GM19193 (cell line): Measurements from ENCODE around the gene PTK6.

Source experiments
- POLR2A ChIP-seq: IDR thresholded peaks from 4 replicates; pipeline ENCODE4 v1.6.1; 2011; ENCODE audit not compliant: insufficient read depth, insufficient read length; ENCODE audit errors: extremely low read depth

Gene PTK6

DNA sequence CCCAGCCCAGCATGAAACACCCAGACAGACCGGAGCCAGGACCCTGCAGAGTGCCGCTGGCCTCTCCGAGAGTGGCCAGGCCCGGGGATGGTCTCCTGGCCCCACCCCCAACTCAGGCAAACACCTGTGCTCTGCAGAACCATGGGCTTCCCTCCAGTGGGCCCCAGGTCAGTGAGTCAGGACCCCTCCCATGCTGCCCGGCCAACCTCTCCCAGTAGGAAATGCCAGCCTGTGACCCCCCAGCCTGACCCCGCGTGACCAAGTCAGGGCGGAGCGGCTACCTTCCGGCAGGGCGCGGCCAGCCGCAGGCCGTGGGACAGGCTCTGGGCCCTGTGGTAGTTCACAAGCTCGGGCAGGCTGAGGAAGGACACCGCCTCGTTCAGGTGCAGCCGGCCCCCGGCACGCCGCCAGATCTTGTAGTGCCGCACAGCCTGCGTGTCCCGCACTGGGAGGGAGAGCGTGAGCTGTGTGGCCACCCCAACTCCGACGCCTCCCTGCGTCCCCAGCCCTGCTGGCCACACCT, 3.2 kb downstream of the PTK6 start:
- no peak for TF ChIP-seq POLR2A

GRCh38 chr20:63533388-63533787, 3.8 kb downstream of the PTK6 start:
- TF ChIP-seq POLR2A, result no peak

GRCh38 chr20:63532449-63532971, 4.7 kb downstream of the PTK6 start:
- no peak for TF ChIP-seq POLR2A

DNA sequence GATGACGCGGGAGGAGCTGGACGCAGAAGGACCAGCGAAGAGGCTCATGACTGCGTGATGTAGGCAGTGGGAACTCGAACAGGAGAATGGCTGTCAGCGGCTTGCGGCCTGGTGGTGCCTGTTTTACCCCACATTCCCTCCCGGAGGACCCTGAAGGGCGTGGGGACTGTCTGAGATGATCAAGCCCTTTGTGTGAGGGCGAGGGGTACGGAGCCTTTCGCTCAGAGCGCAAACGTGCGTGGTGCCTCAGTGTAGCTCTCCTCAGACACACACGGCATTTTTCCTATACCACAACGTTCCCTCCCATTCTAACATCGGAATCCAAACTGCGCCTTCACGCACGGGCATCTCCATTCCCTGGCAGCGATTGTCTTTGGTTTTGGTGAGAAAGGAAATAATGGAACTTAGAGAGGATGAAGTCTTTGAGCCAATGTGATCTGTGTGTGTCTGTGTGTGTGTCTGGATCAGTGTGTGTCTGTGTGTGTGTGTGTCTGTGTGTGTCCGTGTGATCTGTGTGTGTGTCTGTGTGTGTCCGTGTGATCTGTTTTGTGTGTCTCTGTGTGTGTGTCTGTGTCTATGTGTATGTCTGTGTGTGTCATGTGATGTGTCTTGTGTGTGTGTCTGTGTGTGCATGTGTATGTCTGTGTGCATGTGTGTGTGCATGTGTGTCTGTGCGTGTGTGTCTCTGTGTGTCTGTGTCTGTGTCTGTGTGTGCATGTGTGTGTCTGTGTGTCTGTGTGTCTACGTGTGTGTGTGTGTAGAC, 5.3 kb downstream of the PTK6 start:
- no peak for TF ChIP-seq POLR2A

DNA sequence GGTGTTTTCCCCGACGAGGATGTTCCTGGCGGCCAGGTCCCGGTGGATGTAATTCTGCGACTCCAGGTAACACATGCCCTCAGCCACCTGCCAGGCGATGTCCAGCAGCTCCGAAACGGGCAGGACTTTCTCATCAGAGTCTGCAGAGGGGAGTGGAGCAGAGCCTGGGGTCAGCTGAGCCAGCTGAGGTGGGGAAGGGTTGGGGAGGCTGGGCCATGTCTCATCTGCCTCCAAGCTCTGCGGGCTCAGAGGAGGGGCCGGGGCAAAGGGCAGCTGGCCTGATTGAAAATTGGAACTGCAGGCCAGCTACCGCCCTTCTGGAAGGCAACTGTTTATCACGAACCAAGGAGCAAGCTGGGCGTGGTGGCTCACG, 6.4 kb downstream of the PTK6 start:
- TF ChIP-seq POLR2A, result no peak

- TF ChIP-seq POLR2A, result no peak
Measured at GRCh38 chr20:63529861-63530787, 7.1 kb downstream of the PTK6 start.

DNA sequence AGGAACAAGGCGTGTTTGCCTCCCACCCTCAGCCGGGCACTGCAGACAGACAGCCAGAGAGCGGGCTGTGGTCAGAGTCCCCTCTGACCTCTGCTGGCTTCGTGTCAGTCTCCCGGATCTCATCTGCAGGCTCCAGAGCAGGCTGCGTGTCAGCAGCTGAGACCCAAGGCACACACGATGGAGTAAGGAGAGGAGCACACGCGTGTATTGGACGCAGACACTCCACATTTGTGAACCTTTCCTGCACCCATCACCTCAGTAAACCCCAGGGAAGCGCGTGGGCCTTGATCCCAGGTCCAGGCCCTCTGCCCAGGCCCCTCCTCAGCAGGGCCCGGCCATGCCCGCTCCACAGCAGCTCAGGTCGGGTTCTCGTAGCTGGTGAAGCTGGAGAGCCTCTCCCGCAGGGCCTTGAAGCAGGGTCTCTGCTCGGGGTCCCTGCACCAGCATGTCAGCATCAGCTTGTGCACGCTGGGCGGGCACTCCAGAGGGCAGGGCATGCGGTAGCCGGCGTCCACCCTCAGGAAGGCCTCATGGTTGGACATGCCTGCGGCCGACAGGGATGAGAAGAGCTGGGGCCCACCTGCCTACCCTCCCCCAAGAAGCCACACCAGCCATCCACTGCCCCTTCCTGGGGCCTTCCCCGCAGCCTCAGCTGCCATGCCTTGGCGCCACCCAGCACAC, 7.9 kb downstream of the PTK6 start:
- no peak for TF ChIP-seq POLR2A

DNA sequence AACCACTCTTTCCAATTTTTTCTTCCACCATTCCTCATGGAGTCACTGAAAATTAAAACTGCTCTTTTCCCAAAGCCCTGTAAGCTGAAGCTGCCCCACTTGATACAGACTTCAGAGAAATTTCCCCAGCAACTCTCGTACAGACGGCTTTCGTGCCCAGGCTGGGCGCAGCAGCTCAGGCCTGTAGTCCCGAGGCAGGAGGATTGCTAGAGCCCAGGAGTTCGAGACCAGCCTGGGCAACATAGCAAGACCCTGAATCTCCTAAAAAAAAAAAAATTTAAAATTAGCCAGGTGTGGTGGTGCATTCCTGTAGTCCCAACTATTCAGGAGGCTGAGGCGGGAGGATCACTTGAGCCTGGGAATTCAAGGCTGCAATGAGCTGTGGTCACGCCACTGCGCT, 10.0 kb downstream of the PTK6 start:
- no peak for TF ChIP-seq POLR2A

DNA sequence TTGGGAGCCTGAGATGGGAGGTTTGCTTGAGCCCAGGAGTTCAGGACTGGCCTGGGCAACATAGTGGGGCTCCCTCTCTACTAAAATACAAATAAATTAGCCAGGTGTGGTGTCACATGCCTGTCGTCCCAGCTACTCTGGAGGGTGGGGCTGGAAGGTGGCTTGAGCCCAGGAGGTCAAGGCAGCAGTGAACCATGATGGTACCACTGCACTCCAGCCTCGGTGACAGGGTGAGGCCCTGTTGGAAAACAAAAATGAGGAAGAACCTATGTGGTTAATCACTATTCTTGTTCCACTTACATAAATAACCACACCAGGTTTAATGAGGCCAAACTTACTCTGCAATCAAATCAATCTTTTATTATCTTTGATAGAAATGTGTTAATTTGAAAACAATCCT, 11.2 kb downstream of the PTK6 start:
- no peak for TF ChIP-seq POLR2A

DNA sequence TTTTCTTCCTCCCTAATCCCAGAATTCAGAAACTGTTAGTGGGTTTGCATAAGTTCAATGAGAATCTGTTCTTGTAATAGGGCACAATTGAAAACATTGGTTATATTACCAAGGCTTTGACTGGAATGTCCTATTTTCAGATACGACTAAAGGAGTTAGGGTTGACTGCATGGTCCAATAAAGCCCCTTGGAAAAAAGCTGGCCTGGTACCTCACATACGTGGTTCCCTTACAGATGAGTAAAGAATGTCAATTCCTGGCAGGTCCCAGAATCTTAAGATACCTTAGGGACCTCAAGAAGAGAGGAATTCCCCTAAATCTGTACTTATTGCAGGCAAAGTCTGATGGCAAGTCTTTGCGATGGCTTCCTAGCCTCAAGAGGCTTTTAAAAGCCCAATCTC, 12.0 kb downstream of the PTK6 start:
- TF ChIP-seq POLR2A, result no peak

DNA sequence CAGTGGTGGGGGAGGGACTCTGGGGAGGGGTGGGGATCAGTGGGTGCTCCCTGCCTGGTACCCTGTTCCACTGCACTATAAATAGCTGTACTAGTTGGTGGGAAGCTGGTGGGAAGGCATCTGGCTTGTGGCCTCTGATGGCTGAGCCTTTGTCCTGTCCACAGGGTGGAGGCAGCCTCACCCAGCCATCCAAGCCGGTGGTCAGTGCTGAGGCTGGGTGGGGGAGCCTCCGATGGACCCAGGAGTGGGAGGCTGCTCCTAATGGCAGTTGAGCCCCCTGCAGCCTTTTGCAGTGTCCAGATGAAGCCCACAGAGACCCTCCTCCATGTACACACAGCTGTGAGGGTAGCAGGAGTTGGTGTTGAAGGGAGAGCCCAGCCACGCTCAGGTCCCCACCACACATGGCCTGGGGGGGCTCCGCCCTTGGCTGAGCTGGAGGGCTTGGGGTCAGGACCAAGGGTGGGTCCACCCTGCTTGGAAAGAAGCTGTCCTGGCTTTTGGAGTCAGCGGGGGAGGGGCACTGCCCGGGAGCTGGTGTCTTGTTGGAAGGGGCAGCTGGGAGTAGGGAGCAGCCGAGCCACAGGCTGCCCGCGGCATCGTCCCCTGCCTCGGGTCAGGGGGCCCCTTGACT, 14.1 kb downstream of the PTK6 start:
- peak; percentile 37 for TF ChIP-seq POLR2A

DNA sequence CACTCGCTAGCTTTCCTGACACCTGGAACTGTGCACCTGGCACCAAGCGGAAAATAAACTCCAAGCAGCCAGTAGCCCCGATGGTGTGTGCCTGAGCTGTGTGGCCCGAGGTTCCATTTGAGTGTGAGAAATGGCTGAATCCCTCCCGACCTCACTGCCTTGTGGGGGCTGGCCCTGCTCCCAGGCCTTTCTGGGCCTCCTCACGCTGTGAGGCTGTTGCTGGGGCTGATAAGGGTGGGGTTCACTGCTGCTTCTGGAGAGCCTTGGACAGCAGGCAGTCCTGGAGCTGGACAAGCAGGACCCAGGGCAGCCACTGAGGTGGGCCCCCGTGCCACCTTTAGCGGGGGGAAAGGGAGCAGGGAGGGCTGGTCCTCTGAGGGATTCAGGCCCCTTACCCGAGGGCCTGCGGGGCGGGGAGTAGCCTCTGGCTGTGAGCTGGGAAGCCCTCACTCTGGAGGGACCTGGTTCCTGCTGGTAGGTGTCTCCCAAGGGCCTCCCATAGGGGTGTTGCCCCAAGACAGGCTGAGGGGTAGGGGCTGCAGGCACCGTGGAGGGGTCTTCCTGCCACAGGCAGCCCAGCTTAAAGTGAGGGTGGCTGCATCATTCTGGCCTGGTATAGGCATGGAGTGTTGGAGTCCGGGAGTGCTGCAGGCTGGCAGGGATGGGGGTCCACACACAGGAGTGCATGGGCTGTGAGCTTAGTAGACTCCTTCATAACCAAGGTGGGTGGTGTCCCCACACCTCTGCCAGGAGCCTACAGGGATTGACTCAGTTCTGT, 14.9 kb downstream of the PTK6 start:
- TF ChIP-seq POLR2A, result no peak

DNA sequence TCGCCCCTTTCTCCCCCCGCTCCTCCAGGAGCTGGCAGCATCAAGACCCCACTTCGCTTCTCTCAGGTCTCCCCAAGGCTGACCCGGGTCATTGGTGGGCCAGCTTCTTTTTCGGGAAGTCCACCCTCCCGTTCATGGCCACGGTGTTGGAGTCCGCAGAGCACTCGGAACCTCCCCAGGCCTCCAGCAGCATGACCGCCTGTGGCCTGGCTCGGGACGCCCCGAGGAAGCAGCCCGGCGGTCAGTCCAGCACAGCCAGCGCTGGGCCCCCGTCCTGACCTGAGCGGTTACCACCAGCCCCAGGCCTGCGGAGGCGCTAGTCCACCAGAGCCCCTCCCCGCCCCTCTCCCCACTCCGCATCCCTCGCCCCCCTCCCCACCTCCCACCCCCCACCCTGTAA, 15.6 kb downstream of the PTK6 start:
- TF ChIP-seq POLR2A, result no peak
